ENCODE results near the gene SMIM43. TPM values are rescaled to one million over a fixed set of nuclear protein-coding genes. Genes with fewer than 3 reads are reported as not detected.

The SMIM43 gene
- total RNA-seq, 4 donors from 2014 or later = not detected

Other genes starting within 250 kb of the SMIM43 start
- gene ANXA5, start 68.2 kb downstream of the SMIM43 start, total RNA-seq = 100 to 1,000 TPM; 101 to 107 (median 102) TPM
- gene EXOSC9, start 36.2 kb upstream of the SMIM43 start, total RNA-seq = 10 to 100 TPM; 23.6 to 33.9 (median 25.4) TPM
- gene CCNA2, start 58.7 kb upstream of the SMIM43 start, total RNA-seq = 1 to 10 TPM; 4.8 to 8.8 (median 6.1) TPM
- 10 to 100 TPM in 3 of 4 donors, 1 to 10 TPM in 1; 6.3 to 18.0 (median 13.7) TPM for gene BBS7, start 105.3 kb upstream of the SMIM43 start, total RNA-seq
- gene TRPC3, start 186.9 kb upstream of the SMIM43 start, total RNA-seq = under 1 TPM; 0.18 to 0.80 (median 0.28) TPM

All from suprapubic skin (tissue), 4 donors.